Measurements from ENCODE around the gene HTR3A.

HTR3A gene

GRCh38 chr11:113947994-113948393, 26.9 kb upstream of the HTR3A start:
- no peak overlapping the region for H2AFZ ChIP-seq (ENCODE audit: low read length, unreplicated experiment)

GRCh38 chr11:113949891-113950290, 25.0 kb upstream of the HTR3A start:
- Histone ChIP-seq H3K27me3 (ENCODE audit: insufficient read depth, low read length) (peaks cover 82% of the 10 kb centered on the region), H2AFZ (ENCODE audit: low read length, unreplicated experiment) (no peak overlapping the region), H3K27ac (ENCODE audit: low read depth, low read length) (no peak overlapping the region), H3K36me3 (ENCODE audit: insufficient read depth, low read length) (no peaks in the 10 kb centered on the region), H3K4me1 (ENCODE audit: control insufficient read depth, insufficient read depth, low read length, unreplicated experiment) (no peaks in the 10 kb centered on the region), H3K4me3 (ENCODE audit: low read depth, low read length) (no peak overlapping the region), H3K79me2 (ENCODE audit: control insufficient read depth, insufficient read depth, low read length, unreplicated experiment) (no peaks in the 10 kb centered on the region)

More at GRCh38 chr11:113947994-113948393, 26.9 kb upstream of the HTR3A start:
- no peak overlapping the region for H3K27ac ChIP-seq (ENCODE audit: low read depth, low read length)
- H3K4me3 ChIP-seq (ENCODE audit: low read depth, low read length): no peak overlapping the region
- no peaks in the 10 kb centered on the region for H3K36me3 ChIP-seq (ENCODE audit: insufficient read depth, low read length)
- peaks cover 79% of the 10 kb centered on the region for H3K27me3 ChIP-seq (ENCODE audit: insufficient read depth, low read length)
- H3K4me1 ChIP-seq (ENCODE audit: control insufficient read depth, insufficient read depth, low read length, unreplicated experiment): no peaks in the 10 kb centered on the region
- no peaks in the 10 kb centered on the region for H3K79me2 ChIP-seq (ENCODE audit: control insufficient read depth, insufficient read depth, low read length, unreplicated experiment)

GRCh38 chr11:113951537-113951936, 23.4 kb upstream of the HTR3A start:
- Histone ChIP-seq H2AFZ (ENCODE audit: low read length, unreplicated experiment) (no peak overlapping the region), H3K4me1 (ENCODE audit: control insufficient read depth, insufficient read depth, low read length, unreplicated experiment) (no peaks in the 10 kb centered on the region), H3K36me3 (ENCODE audit: insufficient read depth, low read length) (no peaks in the 10 kb centered on the region), H3K27ac (ENCODE audit: low read depth, low read length) (no peak overlapping the region), H3K79me2 (ENCODE audit: control insufficient read depth, insufficient read depth, low read length, unreplicated experiment) (no peaks in the 10 kb centered on the region), H3K27me3 (ENCODE audit: insufficient read depth, low read length) (peaks cover 86% of the 10 kb centered on the region), H3K4me3 (ENCODE audit: low read depth, low read length) (no peak overlapping the region)

- Histone ChIP-seq H3K79me2 (ENCODE audit: control insufficient read depth, insufficient read depth, low read length, unreplicated experiment) (no peaks in the 10 kb centered on the region), H3K4me3 (ENCODE audit: low read depth, low read length) (no peak overlapping the region), H3K27me3 (ENCODE audit: insufficient read depth, low read length) (peaks cover 87% of the 10 kb centered on the region)
Measured at GRCh38 chr11:113952070-113952469, 22.8 kb upstream of the HTR3A start.

GRCh38 chr11:113952588-113952987, 22.3 kb upstream of the HTR3A start:
- Histone ChIP-seq H3K36me3 (ENCODE audit: insufficient read depth, low read length) (no peaks in the 10 kb centered on the region), H3K4me3 (ENCODE audit: low read depth, low read length) (no peak overlapping the region), H3K79me2 (ENCODE audit: control insufficient read depth, insufficient read depth, low read length, unreplicated experiment) (no peaks in the 10 kb centered on the region), H2AFZ (ENCODE audit: low read length, unreplicated experiment) (no peak overlapping the region), H3K4me1 (ENCODE audit: control insufficient read depth, insufficient read depth, low read length, unreplicated experiment) (no peaks in the 10 kb centered on the region), H3K27me3 (ENCODE audit: insufficient read depth, low read length) (peaks cover 87% of the 10 kb centered on the region), H3K27ac (ENCODE audit: low read depth, low read length) (no peak overlapping the region)

More at GRCh38 chr11:113952070-113952469, 22.8 kb upstream of the HTR3A start:
- H3K36me3 ChIP-seq (ENCODE audit: insufficient read depth, low read length): no peaks in the 10 kb centered on the region
- H3K4me1 ChIP-seq (ENCODE audit: control insufficient read depth, insufficient read depth, low read length, unreplicated experiment): no peaks in the 10 kb centered on the region
- no peak overlapping the region for H2AFZ ChIP-seq (ENCODE audit: low read length, unreplicated experiment)
- H3K27ac ChIP-seq (ENCODE audit: low read depth, low read length): no peak overlapping the region

- Histone ChIP-seq H3K36me3 (ENCODE audit: insufficient read depth, low read length) (no peaks in the 10 kb centered on the region), H3K27me3 (ENCODE audit: insufficient read depth, low read length) (peaks cover 87% of the 10 kb centered on the region), H3K27ac (ENCODE audit: low read depth, low read length) (no peak overlapping the region), H2AFZ (ENCODE audit: low read length, unreplicated experiment) (no peak overlapping the region), H3K4me1 (ENCODE audit: control insufficient read depth, insufficient read depth, low read length, unreplicated experiment) (no peaks in the 10 kb centered on the region), H3K79me2 (ENCODE audit: control insufficient read depth, insufficient read depth, low read length, unreplicated experiment) (no peaks in the 10 kb centered on the region), H3K4me3 (ENCODE audit: low read depth, low read length) (no peak overlapping the region)
Measured at GRCh38 chr11:113954235-113954634, 20.7 kb upstream of the HTR3A start.

- Histone ChIP-seq H3K4me1 (ENCODE audit: control insufficient read depth, insufficient read depth, low read length, unreplicated experiment) (no peaks in the 10 kb centered on the region), H3K36me3 (ENCODE audit: insufficient read depth, low read length) (no peaks in the 10 kb centered on the region), H3K27ac (ENCODE audit: low read depth, low read length) (no peak overlapping the region), H3K4me3 (ENCODE audit: low read depth, low read length) (no peak overlapping the region), H3K27me3 (ENCODE audit: insufficient read depth, low read length) (peaks cover 85% of the 10 kb centered on the region), H3K79me2 (ENCODE audit: control insufficient read depth, insufficient read depth, low read length, unreplicated experiment) (no peaks in the 10 kb centered on the region), H2AFZ (ENCODE audit: low read length, unreplicated experiment) (no peak overlapping the region)
Measured at GRCh38 chr11:113956986-113957385, 17.9 kb upstream of the HTR3A start.

GRCh38 chr11:113960702-113961330, 14.1 kb upstream of the HTR3A start:
- Histone ChIP-seq H3K36me3 (ENCODE audit: insufficient read depth, low read length) (no peaks in the 10 kb centered on the region), H2AFZ (ENCODE audit: low read length, unreplicated experiment) (no peak overlapping the region), H3K4me1 (ENCODE audit: control insufficient read depth, insufficient read depth, low read length, unreplicated experiment) (no peaks in the 10 kb centered on the region), H3K4me3 (ENCODE audit: low read depth, low read length) (no peak overlapping the region), H3K27me3 (ENCODE audit: insufficient read depth, low read length) (peaks cover 81% of the 10 kb centered on the region), H3K27ac (ENCODE audit: low read depth, low read length) (no peak overlapping the region), H3K79me2 (ENCODE audit: control insufficient read depth, insufficient read depth, low read length, unreplicated experiment) (no peaks in the 10 kb centered on the region)

- peaks cover 86% of the 10 kb centered on the region for H3K27me3 ChIP-seq (ENCODE audit: insufficient read depth, low read length)
- no peaks in the 10 kb centered on the region for H3K36me3 ChIP-seq (ENCODE audit: insufficient read depth, low read length)
- no peaks in the 10 kb centered on the region for H3K79me2 ChIP-seq (ENCODE audit: control insufficient read depth, insufficient read depth, low read length, unreplicated experiment)
- H3K27ac ChIP-seq (ENCODE audit: low read depth, low read length): no peak overlapping the region
- H3K4me1 ChIP-seq (ENCODE audit: control insufficient read depth, insufficient read depth, low read length, unreplicated experiment): no peaks in the 10 kb centered on the region
- H2AFZ ChIP-seq (ENCODE audit: low read length, unreplicated experiment): no peak overlapping the region
- no peak overlapping the region for H3K4me3 ChIP-seq (ENCODE audit: low read depth, low read length)
Measured at GRCh38 chr11:113967361-113967760, 7.5 kb upstream of the HTR3A start.

- no peak overlapping the region for H3K4me3 ChIP-seq (ENCODE audit: low read depth, low read length)
- H3K79me2 ChIP-seq (ENCODE audit: control insufficient read depth, insufficient read depth, low read length, unreplicated experiment): no peaks in the 10 kb centered on the region
- H3K27ac ChIP-seq (ENCODE audit: low read depth, low read length): no peak overlapping the region
- H3K4me1 ChIP-seq (ENCODE audit: control insufficient read depth, insufficient read depth, low read length, unreplicated experiment): peaks cover 7% of the 10 kb centered on the region
- peaks cover 86% of the 10 kb centered on the region for H3K27me3 ChIP-seq (ENCODE audit: insufficient read depth, low read length)
- H3K36me3 ChIP-seq (ENCODE audit: insufficient read depth, low read length): no peaks in the 10 kb centered on the region
- H2AFZ ChIP-seq (ENCODE audit: low read length, unreplicated experiment): no peak overlapping the region
Measured at GRCh38 chr11:113971506-113972195, 3.3 kb upstream of the HTR3A start.

- peaks cover 90% of the 10 kb centered on the region for H3K27me3 ChIP-seq (ENCODE audit: insufficient read depth, low read length)
- H2AFZ ChIP-seq (ENCODE audit: low read length, unreplicated experiment): no peak overlapping the region
- H3K79me2 ChIP-seq (ENCODE audit: control insufficient read depth, insufficient read depth, low read length, unreplicated experiment): no peaks in the 10 kb centered on the region
- H3K36me3 ChIP-seq (ENCODE audit: insufficient read depth, low read length): no peaks in the 10 kb centered on the region
- no peak overlapping the region for H3K4me3 ChIP-seq (ENCODE audit: low read depth, low read length)
- no peak overlapping the region for H3K27ac ChIP-seq (ENCODE audit: low read depth, low read length)
- H3K4me1 ChIP-seq (ENCODE audit: control insufficient read depth, insufficient read depth, low read length, unreplicated experiment): peaks cover 7% of the 10 kb centered on the region
Measured at GRCh38 chr11:113977071-113977490, 2.2 kb downstream of the HTR3A start.
